GM18909 (cell line): ENCODE results near the gene ADAMTS13.

ENCODE experiments used
- ATAC-seq: cut with Tn5 transposase; IDR thresholded peaks from one replicate; pipeline ENCODE4 v1.9.1; 2021; ENCODE audit warnings: mild to moderate bottlenecking; ENCODE audit not compliant: unreplicated experiment, poor library complexity

The ADAMTS13 gene

GRCh38 chr9:133468374-133468773 lies 46.2 kb downstream of the ADAMTS13 start:
- no peak for ATAC-seq

GRCh38 chr9:133468777-133469421 lies 46.7 kb downstream of the ADAMTS13 start:
- ATAC-seq: no peak

GRCh38 chr9:133470427-133470924 lies 48.3 kb downstream of the ADAMTS13 start:
- no peak for ATAC-seq

- ATAC-seq: no peak
Measured at GRCh38 chr9:133470988-133471387, 48.8 kb downstream of the ADAMTS13 start.

- ATAC-seq: no peak
Measured at GRCh38 chr9:133471551-133472276, 49.5 kb downstream of the ADAMTS13 start.

- ATAC-seq: no peak
Measured at GRCh38 chr9:133472277-133472645, 50.1 kb downstream of the ADAMTS13 start.

GRCh38 chr9:133472753-133473378 lies 50.7 kb downstream of the ADAMTS13 start:
- ATAC-seq: no peak

- ATAC-seq: no peak
Measured at GRCh38 chr9:133473743-133474142, 51.6 kb downstream of the ADAMTS13 start.

GRCh38 chr9:133474215-133474614 lies 52.0 kb downstream of the ADAMTS13 start:
- no peak for ATAC-seq

- ATAC-seq: no peak
Measured at GRCh38 chr9:133474853-133475252, 52.7 kb downstream of the ADAMTS13 start.

GRCh38 chr9:133475292-133476012 lies 53.3 kb downstream of the ADAMTS13 start:
- ATAC-seq: no peak

GRCh38 chr9:133476036-133476931 lies 54.1 kb downstream of the ADAMTS13 start:
- no peak for ATAC-seq

- no peak for ATAC-seq
Measured at GRCh38 chr9:133476941-133477340, 54.8 kb downstream of the ADAMTS13 start.

GRCh38 chr9:133477461-133477860 lies 55.3 kb downstream of the ADAMTS13 start:
- no peak for ATAC-seq

- ATAC-seq: peak; percentile 31
Measured at GRCh38 chr9:133477992-133478850, 56.1 kb downstream of the ADAMTS13 start.

- ATAC-seq: peak; percentile 92
Measured at GRCh38 chr9:133478851-133479711, 56.9 kb downstream of the ADAMTS13 start, which contains the start of gene SLC2A6. TSS of gene SLC2A6 (minus strand) at chr9:133479099. CDS start at chr9:133479059, 40 bp downstream.

- no peak for ATAC-seq
Measured at GRCh38 chr9:133483611-133484010, 61.4 kb downstream of the ADAMTS13 start.
